AG09319 (cell line): ENCODE measurements around the gene PRKAR1B.

Experiments
- DNase-seq: peaks from one replicate; pipeline ENCODE4 v3.0.0-alpha.2; 2010; ENCODE audit warnings: low read depth; ENCODE audit errors: extremely low read depth
- CTCF ChIP-seq: IDR thresholded peaks from 2 replicates; pipeline ENCODE4 v1.5.1; 2011; ENCODE audit warnings: low read depth, mild to moderate bottlenecking, inconsistent platforms, low read length, moderate library complexity

The PRKAR1B gene

GRCh38 chr7:725223-726005, 1.7 kb downstream of the PRKAR1B start:
- no peak for TF ChIP-seq CTCF
- DNase-seq, result no peak

- no peak for DNase-seq
- TF ChIP-seq CTCF, result no peak
Measured at GRCh38 chr7:724298-724697, 2.8 kb downstream of the PRKAR1B start.

- no peak for TF ChIP-seq CTCF
- DNase-seq, result no peak
Measured at GRCh38 chr7:723541-723940, 3.5 kb downstream of the PRKAR1B start.

GRCh38 chr7:721619-722248, 5.3 kb downstream of the PRKAR1B start:
- no peak for TF ChIP-seq CTCF
- DNase-seq, result no peak

GRCh38 chr7:716636-717035, 10.4 kb downstream of the PRKAR1B start:
- no peak for TF ChIP-seq CTCF
- DNase-seq, result no peak

- no peak for DNase-seq
- TF ChIP-seq CTCF, result no peak
Measured at GRCh38 chr7:716222-716621, 10.9 kb downstream of the PRKAR1B start.

- no peak for TF ChIP-seq CTCF
Measured at GRCh38 chr7:714251-714671, 12.8 kb downstream of the PRKAR1B start.

More at GRCh38 chr7:714251-714671, 12.8 kb downstream of the PRKAR1B start:
- DNase-seq, result no peak
